NCI-H1092 treated with DMSO at 0.1 percent for 48 hours (cell line): ENCODE data around the gene FBXO34.
A peak's percentile ranks its signal among the peaks of the same experiment; 100 is the strongest.

Experiments used
- DNase-seq: peaks from one replicate; lab custom pipeline; 2025; lab: John Stamatoyannopoulos, UW

FBXO34 gene

GRCh38 chr14:55270832-55271571 is at the start of gene FBXO34:
Gene FBXO34, plus strand, starts transcription at chr14:55271421. Its CDS starts 78,970 bp downstream, at chr14:55350391.
- peak; percentile 99 for DNase-seq

- no peak for DNase-seq
These were observed 49.3 kb upstream of the FBXO34 start for GRCh38 chr14:55221968-55222367.

GRCh38 chr14:55223364-55223763 is 47.9 kb upstream of the FBXO34 start:
- DNase-seq, result no peak

- no peak for DNase-seq
These were observed 43.0 kb upstream of the FBXO34 start for GRCh38 chr14:55228261-55228660.

GRCh38 chr14:55233591-55233990 is 37.6 kb upstream of the FBXO34 start:
- no peak for DNase-seq

GRCh38 chr14:55238019-55238680 is 33.1 kb upstream of the FBXO34 start:
- no peak for DNase-seq

- no peak for DNase-seq
These were observed 31.9 kb upstream of the FBXO34 start for GRCh38 chr14:55239320-55239719.

- DNase-seq, result no peak
These were observed 30.6 kb upstream of the FBXO34 start for GRCh38 chr14:55240526-55241178.

GRCh38 chr14:55241673-55242072 is 29.5 kb upstream of the FBXO34 start:
- no peak for DNase-seq

- no peak for DNase-seq
These were observed 27.8 kb upstream of the FBXO34 start for GRCh38 chr14:55243386-55243785.

GRCh38 chr14:55243813-55244212 is 27.4 kb upstream of the FBXO34 start:
- DNase-seq, result no peak

GRCh38 chr14:55245657-55246268 is 25.5 kb upstream of the FBXO34 start:
- DNase-seq, result no peak

- no peak for DNase-seq
These were observed 22.8 kb upstream of the FBXO34 start for GRCh38 chr14:55248411-55248810.

GRCh38 chr14:55249423-55249822 is 21.8 kb upstream of the FBXO34 start:
- no peak for DNase-seq

- DNase-seq, result no peak
These were observed 17.9 kb upstream of the FBXO34 start for GRCh38 chr14:55253276-55253675.

- DNase-seq, result no peak
These were observed 16.6 kb upstream of the FBXO34 start for GRCh38 chr14:55254581-55254980.

GRCh38 chr14:55255979-55256378 is 15.2 kb upstream of the FBXO34 start:
- DNase-seq, result peak; percentile 7

GRCh38 chr14:55256586-55256985 is 14.6 kb upstream of the FBXO34 start:
- no peak for DNase-seq

GRCh38 chr14:55265197-55265596 is 6.0 kb upstream of the FBXO34 start:
- DNase-seq, result no peak

GRCh38 chr14:55267820-55268219 is 3.4 kb upstream of the FBXO34 start:
- no peak for DNase-seq

GRCh38 chr14:55271572-55272298 is 514 bp downstream of the FBXO34 start:
- peak; percentile 57 for DNase-seq

- DNase-seq, result no peak
These were observed 1.2 kb downstream of the FBXO34 start for GRCh38 chr14:55272387-55272786.
